ENCODE data around the gene ARL15. TPM values are rescaled to one million over a fixed set of nuclear protein-coding genes. Genes with fewer than 3 reads are reported as not detected.

The ARL15 gene
- total and polyA plus RNA-seq, 2 of the 8 experiments (the other 6 are each of a cell fraction or from before 2014, with no cell fraction given), result 9.9 to 21.2 TPM

DNA sequence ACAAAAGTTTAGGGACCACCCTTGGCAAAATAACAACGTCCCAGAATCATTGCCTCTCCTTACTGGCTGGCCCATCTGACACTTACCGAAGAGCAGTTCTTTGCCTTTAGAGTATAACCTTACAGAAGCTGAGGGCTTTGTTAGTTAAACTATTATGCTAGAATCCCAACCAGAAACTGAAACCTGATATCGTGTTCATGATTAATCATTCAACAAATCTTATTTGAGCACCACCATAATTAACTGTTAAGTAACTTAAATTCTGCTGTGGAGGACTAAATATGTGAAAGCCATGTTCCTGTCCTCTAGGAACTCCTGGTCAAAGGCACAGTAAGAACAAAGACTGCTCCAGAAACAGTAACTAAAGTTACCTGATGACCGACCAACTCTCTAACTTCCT is 104.9 kb downstream of the ARL15 start:
- H4K20me1 ChIP-seq (replicated peaks in 1 of 2; ENCODE audit: control insufficient read depth in 1 of 2, insufficient read depth in 2 of 2, low read length in 2 of 2), result no peaks in the 10 kb centered on the region
- no peak overlapping the region for H2BK12ac ChIP-seq (ENCODE audit: low read depth, low read length)
- H3K23me2 ChIP-seq (ENCODE audit: low read depth, low read length), result no peaks in the 10 kb centered on the region; the same call in 1 of the 2 replicates
- H3K23ac ChIP-seq (ENCODE audit: insufficient read length), result no peak overlapping the region
- H2BK5ac ChIP-seq (ENCODE audit: low read depth, low read length), result no peak overlapping the region
- no peak overlapping the region for H4K8ac ChIP-seq (ENCODE audit: extremely low read depth, insufficient read depth, low read length)
- H3K79me1 ChIP-seq (ENCODE audit: low read depth, low read length), result peaks cover 2% of the 10 kb centered on the region; the same call in 1 of the 2 replicates
- H4K5ac ChIP-seq (ENCODE audit: insufficient read length, low read depth, low read length), result no peak overlapping the region
- no peaks in the 10 kb centered on the region for H3K4me1 ChIP-seq (replicated peaks in 1 of 4; ENCODE audit: control insufficient read depth in 3 of 4, insufficient read depth in 4 of 4, low read length in 3 of 4)
- ChIA-PET CTCF (ENCODE audit: partially characterized antibody) (interaction anchor here (1.1 to 2.3 kb wide), 2 partner anchors 19 to 23 kb away, joined by 3 to 4 read pairs; no protein-coding TSS in a partner anchor), POLR2A (ENCODE audit: partially characterized antibody) (no interaction called here)
- no peak overlapping the region for H3K56ac ChIP-seq (replicated peaks; ENCODE audit: insufficient read length, low read depth, low read length)
- no peaks in the 10 kb centered on the region for H3K27me3 ChIP-seq (replicated peaks in 1 of 4; ENCODE audit: control insufficient read depth in 3 of 4, extremely low read depth in 1 of 4, insufficient read depth in 3 of 4, low read length in 3 of 4)
- DNase-seq (ENCODE audit: low read depth in 1 of 2, low spot score in 2 of 2) (no peak), FAIRE-seq (no peak)
- no peaks in the 10 kb centered on the region for H3K36me3 ChIP-seq (ENCODE audit: control insufficient read depth in 2 of 4, insufficient read depth in 4 of 4, low read length in 3 of 4)
- H2AFZ ChIP-seq (ENCODE audit: low read length), result no peak overlapping the region
- H2BK15ac ChIP-seq (ENCODE audit: low read length), result no peak overlapping the region
- H3K18ac ChIP-seq (ENCODE audit: extremely low read depth, low read length), result no peak overlapping the region
- H3K14ac ChIP-seq (ENCODE audit: insufficient read length), result no peak overlapping the region
- H3K79me2 ChIP-seq (ENCODE audit: control insufficient read depth in 1 of 2, insufficient read depth in 2 of 2, low read length in 2 of 2), result peaks cover 0 to 4% of the 10 kb centered on the region in 2 experiments; a peak in 1 of 4 replicates
- H3K27ac ChIP-seq (ENCODE audit: low read depth, low read length), result no peak overlapping the region
- no peak overlapping the region for H3K4me2 ChIP-seq (ENCODE audit: insufficient read depth in 1 of 2, low read depth in 2 of 2, low read length in 2 of 2)
- peaks cover 3 to 5% of the 10 kb centered on the region in 2 experiments; a peak in 2 of 4 replicates for H3K9me3 ChIP-seq (ENCODE audit: insufficient read depth in 2 of 2, low read depth in 1 of 2, low read length in 1 of 2)
- no peak overlapping the region for H2AK5ac ChIP-seq (ENCODE audit: low read depth, low read length)
- no peak overlapping the region for H2BK20ac ChIP-seq (ENCODE audit: low read length)
- no peak overlapping the region for H3K4ac ChIP-seq (replicated peaks; ENCODE audit: insufficient read length, low read depth, low read length)
- H3K9ac ChIP-seq (replicated peaks in 1 of 4; ENCODE audit: extremely low read depth in 1 of 4, low read depth in 3 of 4, low read length in 3 of 4), result no peak overlapping the region
- H3K4me3 ChIP-seq (ENCODE audit: extremely low read depth in 1 of 4, insufficient read depth in 2 of 4, low read depth in 3 of 4, low read length in 4 of 4), result no peak overlapping the region
- no peak overlapping the region for H2BK120ac ChIP-seq (replicated peaks; ENCODE audit: low read depth, low read length)
- WGBS, 2 experiments (ENCODE audit: extremely low coverage in 1 of 2, insufficient coverage in 1 of 2, insufficient read length in 1 of 2, insufficient replicate concordance in 2 of 2, low coverage in 1 of 2, low lambda C conversion rate in 2 of 2, missing lambda C conversion rate in 1 of 2), result 73% methylated on average over 4 of the region's 4 CpGs; no CpG with 5 or more reads in 1 of the 2 experiments
- H4K91ac ChIP-seq (replicated peaks; ENCODE audit: insufficient read length, low read length), result no peak overlapping the region
- TF ChIP-seq SIX5 (IDR thresholded peaks at IDR 0.05; ENCODE audit: low read depth, low read length) (no peak), JUN (IDR thresholded peaks at IDR 0.05; ENCODE audit: low read depth, low read length) (no peak), ZNF274 (IDR thresholded peaks at IDR 0.05; ENCODE audit: borderline replicate concordance, extremely low read depth, low read length) (no peak), ASH2L (IDR thresholded peaks at IDR 0.05; ENCODE audit: low read length) (no peak), SP4 (IDR thresholded peaks at IDR 0.05; ENCODE audit: low read length) (no peak), SIN3A (conservative IDR thresholded peaks at IDR 0.05 in 1 of 2, IDR thresholded peaks at IDR 0.05 in 1 of 2; ENCODE audit: low read depth in 1 of 2, low read length in 2 of 2) (no peak), CTBP2 (IDR thresholded peaks at IDR 0.05; ENCODE audit: borderline replicate concordance, insufficient read depth, insufficient read length, low read length) (no peak), CTCF (IDR thresholded peaks at IDR 0.05; ENCODE audit: control extremely low read depth in 1 of 3, insufficient read depth in 1 of 3, low read depth in 1 of 3, low read length in 3 of 3) (no peak), CREB1 (IDR thresholded peaks at IDR 0.05) (no peak), EZH2 (IDR thresholded peaks at IDR 0.05; ENCODE audit: low read depth, low read length, severe bottlenecking) (no peak), TBP (IDR thresholded peaks at IDR 0.05; ENCODE audit: low read depth, low read length) (no peak)

Measured in H1 (cell line).